PC-9 (cell line): Measurements from ENCODE around the gene BTN2A1. TPM values are rescaled to one million over a fixed set of nuclear protein-coding genes. Genes with fewer than 3 reads are reported as not detected.

ENCODE experiments used
- BruUV-seq: library from RNA; stranded (reverse); fragments of 400-500 nt; replicated peaks from 2 replicates; lab custom pipeline; 2021; lab: Mats Ljungman, UMichigan
- CTCF ChIA-PET: fragments of 300-600 bp; sonication (Branson Sonifier 250); formaldehyde crosslinking; loops from one replicate; lab custom pipeline; 2022; ENCODE audit warnings: antibody characterized with exemption; lab: Charles Lee
- POLR2A ChIA-PET: fragments of 300-600 bp; sonication (Branson Sonifier 250); formaldehyde crosslinking; loops from one replicate; lab custom pipeline; 2022; ENCODE audit warnings: antibody characterized with exemption; ENCODE audit not compliant: unreplicated experiment; lab: Charles Lee
- DNase-seq, 2 experiments: peaks; one replicate each; pipeline versions ENCODE4 v3.0.0 to v3.0.0-alpha.2; 2015 to 2022; ENCODE audit warnings: mixed read lengths in 1 of 2
- H2AFZ ChIP-seq: fragments of 200-600 bp; sonication (generic); 2 replicates; pipeline ENCODE4 v1.8.1; 2017; ENCODE audit warnings: antibody characterized with exemption
- H3F3A ChIP-seq: fragments of 200-600 bp; sonication (generic); 2 replicates; pipeline ENCODE4 v1.8.1; 2017; ENCODE audit warnings: antibody characterized with exemption, mild to moderate bottlenecking, low read depth; ENCODE audit not compliant: insufficient read depth
- H3K27ac ChIP-seq: fragments of 200-600 bp; sonication (generic); 2 replicates; pipeline ENCODE4 v1.6.1; 2016; ENCODE audit warnings: mixed run types
- H3K27me3 ChIP-seq: fragments of 200-600 bp; sonication (generic); 2 replicates; pipeline ENCODE4 v1.6.1; 2016; ENCODE audit warnings: low read depth, mixed run types; ENCODE audit not compliant: insufficient read depth
- H3K36me3 ChIP-seq: fragments of 200-600 bp; sonication (generic); 2 replicates; pipeline ENCODE4 v1.6.1; 2016; ENCODE audit warnings: low read depth, mixed run types
- H3K4me1 ChIP-seq: fragments of 200-600 bp; sonication (generic); replicated peaks from 2 replicates; pipeline ENCODE4 v1.6.1; 2016; ENCODE audit warnings: mixed run types; ENCODE audit not compliant: insufficient read depth
- H3K4me2 ChIP-seq: fragments of 200-600 bp; sonication (generic); 2 replicates; pipeline ENCODE4 v1.6.1; 2017; ENCODE audit warnings: mixed run types
- H3K4me3 ChIP-seq: fragments of 200-600 bp; sonication (generic); 2 replicates; pipeline ENCODE4 v1.6.1; 2016; ENCODE audit warnings: mixed run types
- H3K79me2 ChIP-seq: fragments of 200-600 bp; sonication (generic); 2 replicates; pipeline ENCODE4 v1.6.1; 2017; ENCODE audit warnings: low read depth, mixed run types
- H3K9me2 ChIP-seq: fragments of 200-600 bp; sonication (generic); 2 replicates; pipeline ENCODE4 v1.8.1; 2017; ENCODE audit warnings: mild to moderate bottlenecking; ENCODE audit not compliant: insufficient read depth
- H3K9me3 ChIP-seq: fragments of 200-600 bp; sonication (generic); 2 replicates; pipeline ENCODE4 v1.8.1; 2016; ENCODE audit warnings: low read depth; ENCODE audit not compliant: insufficient read depth
- H4K20me1 ChIP-seq: fragments of 200-600 bp; sonication (generic); 2 replicates; pipeline ENCODE4 v1.8.1; 2017; ENCODE audit not compliant: insufficient read depth
- CTCF ChIP-seq: fragments of 200-600 bp; sonication (generic); conservative IDR thresholded peaks from 2 replicates; pipeline ENCODE4 v1.6.1; 2017; ENCODE audit warnings: mixed run types, antibody characterized with exemption, mild to moderate bottlenecking, moderate library complexity
- EZH2 ChIP-seq: fragments of 200-600 bp; sonication (generic); IDR thresholded peaks from 2 replicates; pipeline ENCODE4 v1.8.0; 2017; ENCODE audit warnings: antibody characterized with exemption, low read depth
- intact Hi-C: fragments of 100-400 bp; cut with micrococcal nuclease; formaldehyde crosslinking; loops from one replicate; pipeline ENCODE4 v1.10.0; 2022; ENCODE audit not compliant: unreplicated experiment
- total RNA-seq: library from RNA; stranded (reverse); gene quantifications from 2 replicates; pipeline ENCODE4 v1.2.3, GENCODE V29; 2021

Gene BTN2A1
- total RNA-seq, 1 experiment from 2014 or later, result 19.5 TPM

- no peak within 1 kb of the TSS for H2AFZ ChIP-seq
- no peaks in the 10 kb centered on the region for H3K9me3 ChIP-seq
- ChIA-PET CTCF (no interaction called here), POLR2A (interaction anchor here (0.7 kb wide), 1 partner anchor 1781 kb away, joined by 10 read pairs; the partner anchor contains the start of gene PGBD1)
- no peaks in the 10 kb centered on the region for H3K4me1 ChIP-seq
- H3K27me3 ChIP-seq, result no peaks in the 10 kb centered on the region
- intact Hi-C loops, result no loop called here
- H3F3A ChIP-seq, result no peaks in the 10 kb centered on the region
- H3K9me2 ChIP-seq, result no peaks in the 10 kb centered on the region
- H4K20me1 ChIP-seq, result no peaks in the 10 kb centered on the region
- H3K36me3 ChIP-seq, result no peaks in the 10 kb centered on the region
- DNase-seq, result no peak
- BruUV-seq, result no TSS peak
- TF ChIP-seq CTCF (no peak), EZH2 (no peak)
- no peak within 1 kb of the TSS for H3K4me3 ChIP-seq
- no peaks in the 10 kb centered on the region for H3K79me2 ChIP-seq
- H3K4me2 ChIP-seq, result no peak within 1 kb of the TSS
- H3K27ac ChIP-seq, result no peak within 1 kb of the TSS
Measured at GRCh38 chr6:26500102-26500501, 42.3 kb downstream of the BTN2A1 start, which contains the start of gene BTN1A1. TSS of gene BTN1A1 (plus strand) at chr6:26500303. CDS start at chr6:26501287, 984 bp downstream.

- CTCF ChIA-PET, result no interaction called here
- DNase-seq, result no peak
- H3K4me3 ChIP-seq, result no peak overlapping the region
- TF ChIP-seq CTCF, result no peak
- H3K27me3 ChIP-seq, result no peaks in the 10 kb centered on the region
- H3K36me3 ChIP-seq, result no peaks in the 10 kb centered on the region
- no peak overlapping the region for H2AFZ ChIP-seq
- no peaks in the 10 kb centered on the region for H3K9me3 ChIP-seq
- H3K4me2 ChIP-seq, result no peak overlapping the region
- H4K20me1 ChIP-seq, result no peaks in the 10 kb centered on the region
- H3K4me1 ChIP-seq, result no peaks in the 10 kb centered on the region
- BruUV-seq, result no TSS peak
- 0 out of 2 replicates have a peak, but pooled peaks cover 3% of the 10 kb centered on the region for H3F3A ChIP-seq
- H3K9me2 ChIP-seq, result no peaks in the 10 kb centered on the region
- H3K79me2 ChIP-seq, result no peaks in the 10 kb centered on the region
- H3K27ac ChIP-seq, result no peak overlapping the region
- POLR2A ChIA-PET, result no interaction called here
- intact Hi-C loops, result no loop called here
Measured at GRCh38 chr6:26501482-26501986, 43.8 kb downstream of the BTN2A1 start.

- no TSS peak for BruUV-seq
- no peak overlapping the region for H2AFZ ChIP-seq
- no peaks in the 10 kb centered on the region for H3K79me2 ChIP-seq
- H3K4me1 ChIP-seq, result no peaks in the 10 kb centered on the region
- no peak overlapping the region for H3K4me2 ChIP-seq
- H3K27ac ChIP-seq, result no peak overlapping the region
- ChIA-PET POLR2A (no interaction called here), CTCF (no interaction called here)
- H3K9me2 ChIP-seq, result no peaks in the 10 kb centered on the region
- no peak for TF ChIP-seq EZH2
- no peak for TF ChIP-seq CTCF
- 0 out of 2 replicates have a peak, but pooled peaks cover 3% of the 10 kb centered on the region for H3F3A ChIP-seq
- H3K36me3 ChIP-seq, result no peaks in the 10 kb centered on the region
- H3K4me3 ChIP-seq, result no peak overlapping the region
- no peaks in the 10 kb centered on the region for H4K20me1 ChIP-seq
- no peak for DNase-seq
- intact Hi-C loops, result no loop called here
- H3K9me3 ChIP-seq, result no peaks in the 10 kb centered on the region
- H3K27me3 ChIP-seq, result no peaks in the 10 kb centered on the region
Measured at GRCh38 chr6:26502165-26502564, 44.4 kb downstream of the BTN2A1 start.
